ENCODE results near the gene EIF3D. TPM values are rescaled to one million over a fixed set of nuclear protein-coding genes. Genes with fewer than 3 reads are reported as not detected.
A peak's percentile ranks its signal among the peaks of the same experiment; 100 is the strongest.

Gene EIF3D
- total and polyA plus RNA-seq, 10 donors: 194 to 428 (median 228) TPM

DNA sequence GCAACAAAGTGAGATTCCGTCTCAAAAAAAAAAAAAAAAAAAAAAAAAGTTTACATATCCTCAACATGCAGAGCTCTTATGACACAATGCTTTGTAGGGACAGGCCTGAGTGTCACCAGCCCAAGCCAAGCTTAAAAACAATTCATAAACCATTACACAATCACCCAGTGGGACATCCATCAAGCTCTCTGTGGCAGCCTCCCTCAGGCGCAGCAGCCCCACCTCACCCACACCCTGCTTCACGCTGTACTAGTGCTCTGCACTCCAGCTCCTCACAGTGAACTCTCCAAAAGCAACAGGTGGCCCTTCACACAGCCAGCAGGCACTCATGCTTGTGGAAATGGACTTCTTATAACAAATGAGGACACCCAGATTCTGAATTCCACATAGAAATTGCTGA, 18.6 kb downstream of the EIF3D start:
- peaks cover 7 to 60% (median 54%) of the 10 kb centered on the region in 6 donors for H3K36me3 ChIP-seq
- H3K4me3 ChIP-seq: no peak overlapping the region
- intact Hi-C loops (cut with DNase I; ENCODE audit: low total_unique reads): no loop called here
- peaks cover 10 to 43% (median 21%) of the 10 kb centered on the region in 6 donors for H3K4me1 ChIP-seq
- no peak for TF ChIP-seq POLR2A (IDR thresholded peaks at IDR 0.05)
- TF ChIP-seq POLR2AphosphoS5 (IDR thresholded peaks at IDR 0.05): peak in 1 of 3 donors; percentile 26
- TF ChIP-seq, protein P1, sequence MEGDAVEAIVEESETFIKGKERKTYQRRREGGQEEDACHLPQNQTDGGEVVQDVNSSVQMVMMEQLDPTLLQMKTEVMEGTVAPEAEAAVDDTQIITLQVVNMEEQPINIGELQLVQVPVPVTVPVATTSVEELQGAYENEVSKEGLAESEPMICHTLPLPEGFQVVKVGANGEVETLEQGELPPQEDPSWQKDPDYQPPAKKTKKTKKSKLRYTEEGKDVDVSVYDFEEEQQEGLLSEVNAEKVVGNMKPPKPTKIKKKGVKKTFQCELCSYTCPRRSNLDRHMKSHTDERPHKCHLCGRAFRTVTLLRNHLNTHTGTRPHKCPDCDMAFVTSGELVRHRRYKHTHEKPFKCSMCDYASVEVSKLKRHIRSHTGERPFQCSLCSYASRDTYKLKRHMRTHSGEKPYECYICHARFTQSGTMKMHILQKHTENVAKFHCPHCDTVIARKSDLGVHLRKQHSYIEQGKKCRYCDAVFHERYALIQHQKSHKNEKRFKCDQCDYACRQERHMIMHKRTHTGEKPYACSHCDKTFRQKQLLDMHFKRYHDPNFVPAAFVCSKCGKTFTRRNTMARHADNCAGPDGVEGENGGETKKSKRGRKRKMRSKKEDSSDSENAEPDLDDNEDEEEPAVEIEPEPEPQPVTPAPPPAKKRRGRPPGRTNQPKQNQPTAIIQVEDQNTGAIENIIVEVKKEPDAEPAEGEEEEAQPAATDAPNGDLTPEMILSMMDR (IDR thresholded peaks at IDR 0.05 in 8 of 11, conservative IDR thresholded peaks at IDR 0.05 in 3 of 11): no peak
- no peak for DNase-seq
- no peaks in the 10 kb centered on the region for H3K9me3 ChIP-seq
- H3K27ac ChIP-seq: peak overlapping the region in 3 of 8 donors; percentile 30 to 42 (median 39)
- WGBS, 5 donors: 85 to 98% (median 88%) methylated on average over 2 to 3 of the region's 3 CpGs
- H3K27me3 ChIP-seq (replicated peaks in 1 of 7): no peaks in the 10 kb centered on the region

DNA sequence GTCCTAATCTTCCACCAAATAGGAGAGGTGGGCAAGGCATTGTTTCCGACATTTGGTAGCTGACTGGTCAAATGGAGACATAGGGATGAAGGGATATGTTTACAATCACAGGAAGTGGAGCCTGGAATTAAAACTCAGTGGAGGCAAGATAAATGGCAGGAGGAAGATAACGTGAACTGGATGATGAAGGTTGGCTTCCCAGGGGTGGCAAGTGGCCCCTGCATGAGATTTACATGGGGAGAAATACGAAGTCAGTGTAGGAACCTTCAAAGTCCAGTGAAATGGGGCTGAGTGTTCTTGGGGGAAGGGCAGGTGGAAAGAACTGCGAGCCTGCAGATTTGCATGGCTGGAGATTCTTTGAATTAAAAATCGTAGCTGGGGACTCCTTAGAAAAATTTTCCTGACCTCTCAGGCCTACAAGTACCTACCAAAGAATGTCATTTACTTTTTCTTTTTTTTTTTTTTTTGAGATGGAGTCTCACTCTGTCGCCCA, 21.4 kb downstream of the EIF3D start:
- peak overlapping the region in 5 of 8 donors; percentile 63 to 90 (median 67) for H3K4me3 ChIP-seq

DNA sequence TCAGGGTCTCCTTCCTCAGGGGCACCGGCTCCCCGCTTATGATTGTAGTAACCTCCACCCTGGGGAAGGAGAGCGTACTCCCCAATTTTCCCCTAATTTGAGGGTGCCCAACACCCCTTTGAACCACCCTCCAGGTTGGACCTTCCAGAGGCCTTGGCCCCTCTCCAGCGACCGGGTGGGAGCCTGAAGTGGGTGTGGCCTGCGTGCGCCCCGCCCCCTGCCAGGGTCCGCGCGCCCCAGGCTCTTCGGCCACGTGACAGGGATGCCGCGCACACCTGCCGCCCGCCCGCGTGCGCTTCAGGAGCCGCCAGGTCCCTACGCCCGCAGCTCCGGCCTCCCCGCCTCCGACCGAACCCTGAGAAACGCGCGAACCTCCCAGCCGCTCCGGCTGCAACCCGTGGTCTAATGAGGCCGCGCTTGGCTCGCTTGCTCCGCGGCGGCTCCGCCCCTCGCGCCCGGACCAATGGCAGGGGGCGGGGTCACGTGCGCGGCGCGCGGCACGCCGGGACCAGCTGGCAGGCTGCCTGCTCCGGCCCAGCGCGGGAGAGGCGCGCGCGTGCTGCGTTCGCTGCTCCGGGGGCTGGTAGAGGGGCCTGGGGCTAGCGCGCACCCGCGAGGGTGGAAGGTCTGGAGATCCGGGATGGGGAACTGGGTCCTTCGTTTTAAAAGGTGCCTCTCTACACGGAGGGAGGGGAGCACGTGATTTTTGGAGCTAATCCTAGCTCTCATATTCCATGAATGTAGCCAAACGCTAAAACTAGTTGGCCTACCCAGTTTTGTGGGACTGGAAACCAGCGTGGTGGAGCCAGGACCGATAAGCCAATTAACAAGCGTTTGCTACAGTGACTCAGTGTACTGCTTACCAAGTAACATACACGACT, 22.1 kb downstream of the EIF3D start, which contains the start of gene FOXRED2:
Gene FOXRED2, minus strand, starts transcription at position 404 of the 881 bp plus-strand sequence. CDS start 618 bp downstream, outside the sequence.
- H3K9me3 ChIP-seq: no peaks in the 10 kb centered on the region
- H3K36me3 ChIP-seq: peaks cover 0 to 35% (median 20%) of the 10 kb centered on the region in 6 donors
- H3K27ac ChIP-seq: peak within 1 kb of the TSS; percentile 3 to 88 (median 84)
- DNase-seq: peak; percentile 96
- peaks cover 10 to 50% (median 21%) of the 10 kb centered on the region in 6 donors for H3K4me1 ChIP-seq
- TF ChIP-seq POLR2A (IDR thresholded peaks at IDR 0.05) (peak in 1 of 3 donors; percentile 59), POLR2AphosphoS5 (IDR thresholded peaks at IDR 0.05) (peak; percentile 89 to 93 (median 90))
- TF ChIP-seq, protein P1 (IDR thresholded peaks at IDR 0.05 in 8 of 11, conservative IDR thresholded peaks at IDR 0.05 in 3 of 11): no peak
- peak within 1 kb of the TSS; percentile 45 to 90 (median 68) for H3K4me3 ChIP-seq
- 6 to 10% (median 8%) methylated on average over 51 to 75 of the region's 75 CpGs for WGBS, 5 donors
- H3K27me3 ChIP-seq (replicated peaks in 1 of 7): no peaks in the 10 kb centered on the region
- intact Hi-C loops (cut with DNase I; ENCODE audit: low total_unique reads): no loop called here

More for the DNA sequence above, 21.4 kb downstream of the EIF3D start:
- Histone ChIP-seq H3K4me1 (peaks cover 10 to 50% (median 21%) of the 10 kb centered on the region in 6 donors), H3K36me3 (peaks cover 0 to 42% (median 27%) of the 10 kb centered on the region in 6 donors), H3K9me3 (no peaks in the 10 kb centered on the region), H3K27me3 (replicated peaks in 1 of 7) (no peaks in the 10 kb centered on the region), H3K27ac (peak overlapping the region; percentile 3 to 88 (median 84))
- TF ChIP-seq POLR2AphosphoS5 (IDR thresholded peaks at IDR 0.05) (no peak), POLR2A (IDR thresholded peaks at IDR 0.05) (no peak)
- no peak for DNase-seq
- intact Hi-C loops (cut with DNase I; ENCODE audit: low total_unique reads): no loop called here
- WGBS, 5 donors: 81 to 92% (median 83%) methylated on average over 6 of the region's 6 CpGs

DNA sequence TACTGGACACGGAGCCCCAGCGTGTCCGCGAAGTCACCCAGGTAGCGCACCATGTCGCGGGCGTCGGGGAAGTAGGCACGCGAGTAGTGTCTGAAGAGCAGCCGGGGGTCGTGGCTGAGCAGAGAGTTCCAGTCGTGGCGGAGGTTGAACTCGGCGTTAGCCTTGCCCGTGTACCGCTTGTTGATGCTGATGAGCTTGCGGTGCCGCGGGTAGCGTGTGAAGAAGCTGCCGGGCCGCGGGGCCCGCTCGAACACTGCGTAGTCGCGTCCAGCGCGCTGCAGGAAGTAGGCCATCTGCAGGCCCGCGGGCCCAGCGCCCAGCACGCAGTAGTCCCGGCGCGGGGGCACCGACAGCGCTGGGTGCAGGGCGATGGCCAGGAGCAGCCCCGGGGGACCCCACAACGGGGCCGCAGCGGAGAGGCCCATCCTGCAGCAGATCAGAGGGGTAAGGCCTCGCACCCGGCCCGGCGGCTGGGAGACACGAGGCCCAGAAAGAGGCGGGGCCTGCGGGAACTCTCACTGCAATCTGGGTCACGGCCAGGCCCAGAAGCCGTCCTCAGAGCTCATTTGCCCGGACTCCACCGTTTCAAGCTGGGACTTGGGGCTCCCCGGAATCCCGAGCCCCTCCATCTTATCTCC, 22.8 kb downstream of the EIF3D start:
- TF ChIP-seq POLR2AphosphoS5 (IDR thresholded peaks at IDR 0.05) (no peak), POLR2A (IDR thresholded peaks at IDR 0.05) (no peak)
- TF ChIP-seq, protein P1 (IDR thresholded peaks at IDR 0.05 in 8 of 11, conservative IDR thresholded peaks at IDR 0.05 in 3 of 11): no peak
- Histone ChIP-seq H3K4me3 (peak overlapping the region in 7 of 8 donors; percentile 63 to 90 (median 70)), H3K9me3 (no peaks in the 10 kb centered on the region), H3K36me3 (peaks cover 0 to 29% (median 12%) of the 10 kb centered on the region in 6 donors), H3K4me1 (peaks cover 10 to 45% (median 21%) of the 10 kb centered on the region in 6 donors), H3K27ac (peak overlapping the region in 7 of 8 donors; percentile 3 to 88 (median 84)), H3K27me3 (replicated peaks in 1 of 7) (no peaks in the 10 kb centered on the region)
- DNase-seq: peak; percentile 80
- 95 to 97% (median 96%) methylated on average over 46 to 60 of the region's 60 CpGs for WGBS, 5 donors
- intact Hi-C loops (cut with DNase I; ENCODE audit: low total_unique reads): no loop called here
